Measurements from ENCODE around the gene CCDC178. TPM values are rescaled to one million over a fixed set of nuclear protein-coding genes. Genes with fewer than 3 reads are reported as not detected.

CCDC178 gene
- total RNA-seq, 1 experiment from 2014 or later = not detected

- no TSS peak for BruUV-seq (replicated peaks)
- Histone ChIP-seq H3K4me3 (replicated peaks in 1 of 2; ENCODE audit: low read depth in 1 of 2, low read length in 2 of 2) (no peak overlapping the region), H3K9me3 (ENCODE audit: control insufficient read depth in 1 of 2, insufficient read depth in 1 of 2, low read depth in 1 of 2, low read length in 2 of 2) (peaks cover 0 to 16% of the 10 kb centered on the region in 2 experiments; a peak in 2 of 4 replicates), H3K27ac (ENCODE audit: low read depth, low read length) (no peak overlapping the region), H3K79me2 (ENCODE audit: insufficient read depth, low read length) (no peaks in the 10 kb centered on the region), H3K9ac (ENCODE audit: low read length) (no peak overlapping the region), H3K27me3 (ENCODE audit: insufficient read depth, low read length) (no peaks in the 10 kb centered on the region), H3K36me3 (ENCODE audit: control insufficient read depth in 1 of 2, insufficient read depth in 2 of 2, low read length in 2 of 2) (no peaks in the 10 kb centered on the region), H4K20me1 (ENCODE audit: insufficient read depth) (no peaks in the 10 kb centered on the region), H3K9me2 (ENCODE audit: insufficient read depth) (no peaks in the 10 kb centered on the region), H3K4me1 (ENCODE audit: control insufficient read depth in 1 of 2, insufficient read depth in 2 of 2, low read length in 2 of 2) (no peaks in the 10 kb centered on the region), H3K4me2 (ENCODE audit: low read length) (no peak overlapping the region), H2AFZ (ENCODE audit: low read depth, low read length, poor library complexity, severe bottlenecking) (no peak overlapping the region)
- no peak for TF ChIP-seq EGR1 (IDR thresholded peaks at IDR 0.05; ENCODE audit: low read depth)
- ATAC-seq = no peak
- intact Hi-C loops (cut with micrococcal nuclease) = no loop called here
- ChIA-PET POLR2A (no interaction called here), CTCF (no interaction called here), RAD21 (ENCODE audit: low non-redundant PET in 1 of 2, low total read pairs in 2 of 2, uncharacterized antibody in 2 of 2, unreplicated experiment in 2 of 2) (no interaction called here)
- no peak for DNase-seq (ENCODE audit: low read depth, low spot score)
Measured at GRCh38 chr18:33277431-33277830, 163.1 kb downstream of the CCDC178 start.

DNA sequence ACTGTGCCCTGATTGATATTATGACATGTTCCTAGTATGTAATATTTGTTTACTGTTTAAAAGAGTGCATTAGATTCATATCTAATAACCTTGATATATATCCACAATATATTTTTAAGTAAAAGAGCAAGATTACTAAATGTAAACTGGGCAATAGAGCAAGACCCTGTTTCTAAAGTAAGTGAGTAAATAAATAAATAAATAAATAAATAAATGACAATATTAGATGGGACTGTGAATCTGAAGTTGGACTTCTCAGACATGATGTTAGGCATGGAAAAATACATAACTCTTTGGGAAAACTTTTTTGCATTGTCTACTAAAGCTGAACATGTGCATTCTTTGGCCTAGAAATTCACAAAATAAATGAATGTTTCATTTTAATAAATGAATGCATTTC, 164.7 kb downstream of the CCDC178 start:
- CTCF ChIA-PET = no interaction called here
- H3K27ac ChIP-seq (ENCODE audit: low read depth, low read length) = no peak overlapping the region
- DNase-seq (ENCODE audit: low read depth, low spot score) (no peak), ATAC-seq (no peak)
- H3K79me2 ChIP-seq (ENCODE audit: insufficient read depth, low read length) = no peaks in the 10 kb centered on the region
- peaks cover 0 to 12% of the 10 kb centered on the region in 2 experiments; a peak in 1 of 4 replicates for H3K9me3 ChIP-seq (ENCODE audit: control insufficient read depth in 1 of 2, insufficient read depth in 1 of 2, low read depth in 1 of 2, low read length in 2 of 2)
- RAD21 ChIA-PET (ENCODE audit: low non-redundant PET in 1 of 2, low total read pairs in 2 of 2, uncharacterized antibody in 2 of 2, unreplicated experiment in 2 of 2) = no interaction called here
- H3K36me3 ChIP-seq (ENCODE audit: control insufficient read depth in 1 of 2, insufficient read depth in 2 of 2, low read length in 2 of 2) = no peaks in the 10 kb centered on the region
- no peaks in the 10 kb centered on the region for H3K27me3 ChIP-seq (ENCODE audit: insufficient read depth, low read length)
- no TSS peak for BruUV-seq (replicated peaks)
- POLR2A ChIA-PET = no interaction called here
- no peaks in the 10 kb centered on the region for H3K9me2 ChIP-seq (ENCODE audit: insufficient read depth)
- no peaks in the 10 kb centered on the region for H3K4me1 ChIP-seq (ENCODE audit: control insufficient read depth in 1 of 2, insufficient read depth in 2 of 2, low read length in 2 of 2)
- no peak overlapping the region for H3K9ac ChIP-seq (ENCODE audit: low read length)
- intact Hi-C loops (cut with micrococcal nuclease) = no loop called here
- TF ChIP-seq ELF1 (IDR thresholded peaks at IDR 0.05; ENCODE audit: borderline replicate concordance, low read depth) (no peak), FOSL1 (IDR thresholded peaks at IDR 0.05; ENCODE audit: low read depth) (no peak), CEBPB (IDR thresholded peaks at IDR 0.05; ENCODE audit: low read depth) (no peak), JUND (IDR thresholded peaks at IDR 0.05) (no peak)
- no peak overlapping the region for H3K4me2 ChIP-seq (ENCODE audit: low read length)
- H3K4me3 ChIP-seq (replicated peaks in 1 of 2; ENCODE audit: low read depth in 1 of 2, low read length in 2 of 2) = no peak overlapping the region
- H4K20me1 ChIP-seq (ENCODE audit: insufficient read depth) = no peaks in the 10 kb centered on the region
- H2AFZ ChIP-seq (ENCODE audit: low read depth, low read length, poor library complexity, severe bottlenecking) = no peak overlapping the region

GRCh38 chr18:33270297-33270696, 170.2 kb downstream of the CCDC178 start:
- intact Hi-C loops (cut with micrococcal nuclease) = no loop called here
- DNase-seq (ENCODE audit: low read depth, low spot score) (no peak), ATAC-seq (no peak)
- POLR2A ChIA-PET = no interaction called here
- Histone ChIP-seq H3K27ac (ENCODE audit: low read depth, low read length) (no peak overlapping the region), H3K9ac (ENCODE audit: low read length) (no peak overlapping the region), H2AFZ (ENCODE audit: low read depth, low read length, poor library complexity, severe bottlenecking) (no peak overlapping the region), H3K9me3 (ENCODE audit: control insufficient read depth in 1 of 2, insufficient read depth in 1 of 2, low read depth in 1 of 2, low read length in 2 of 2) (peaks cover 6 to 16% of the 10 kb centered on the region in 2 experiments; a peak in 3 of 4 replicates), H3K9me2 (ENCODE audit: insufficient read depth) (no peaks in the 10 kb centered on the region), H3K4me1 (ENCODE audit: control insufficient read depth in 1 of 2, insufficient read depth in 2 of 2, low read length in 2 of 2) (no peaks in the 10 kb centered on the region), H3K4me2 (ENCODE audit: low read length) (no peak overlapping the region), H3K27me3 (ENCODE audit: insufficient read depth, low read length) (no peaks in the 10 kb centered on the region), H4K20me1 (ENCODE audit: insufficient read depth) (no peaks in the 10 kb centered on the region), H3K36me3 (ENCODE audit: control insufficient read depth in 1 of 2, insufficient read depth in 2 of 2, low read length in 2 of 2) (no peaks in the 10 kb centered on the region), H3K79me2 (ENCODE audit: insufficient read depth, low read length) (no peaks in the 10 kb centered on the region), H3K4me3 (replicated peaks in 1 of 2; ENCODE audit: low read depth in 1 of 2, low read length in 2 of 2) (no peak overlapping the region)
- BruUV-seq (replicated peaks) = no TSS peak
- CTCF ChIA-PET = no interaction called here
- RAD21 ChIA-PET (ENCODE audit: low non-redundant PET in 1 of 2, low total read pairs in 2 of 2, uncharacterized antibody in 2 of 2, unreplicated experiment in 2 of 2) = no interaction called here
- no peak for TF ChIP-seq FOSL1 (IDR thresholded peaks at IDR 0.05; ENCODE audit: low read depth)
- TF ChIP-seq EGR1 (IDR thresholded peaks at IDR 0.05; ENCODE audit: low read depth) = no peak
- TF ChIP-seq SIN3A (IDR thresholded peaks at IDR 0.05; ENCODE audit: low read depth) = no peak
- no peak for TF ChIP-seq POLR2AphosphoS5 (IDR thresholded peaks at IDR 0.05; ENCODE audit: low read depth, low read length)
- no peak for TF ChIP-seq ATF3 (IDR thresholded peaks at IDR 0.05)
- TF ChIP-seq, protein P1, sequence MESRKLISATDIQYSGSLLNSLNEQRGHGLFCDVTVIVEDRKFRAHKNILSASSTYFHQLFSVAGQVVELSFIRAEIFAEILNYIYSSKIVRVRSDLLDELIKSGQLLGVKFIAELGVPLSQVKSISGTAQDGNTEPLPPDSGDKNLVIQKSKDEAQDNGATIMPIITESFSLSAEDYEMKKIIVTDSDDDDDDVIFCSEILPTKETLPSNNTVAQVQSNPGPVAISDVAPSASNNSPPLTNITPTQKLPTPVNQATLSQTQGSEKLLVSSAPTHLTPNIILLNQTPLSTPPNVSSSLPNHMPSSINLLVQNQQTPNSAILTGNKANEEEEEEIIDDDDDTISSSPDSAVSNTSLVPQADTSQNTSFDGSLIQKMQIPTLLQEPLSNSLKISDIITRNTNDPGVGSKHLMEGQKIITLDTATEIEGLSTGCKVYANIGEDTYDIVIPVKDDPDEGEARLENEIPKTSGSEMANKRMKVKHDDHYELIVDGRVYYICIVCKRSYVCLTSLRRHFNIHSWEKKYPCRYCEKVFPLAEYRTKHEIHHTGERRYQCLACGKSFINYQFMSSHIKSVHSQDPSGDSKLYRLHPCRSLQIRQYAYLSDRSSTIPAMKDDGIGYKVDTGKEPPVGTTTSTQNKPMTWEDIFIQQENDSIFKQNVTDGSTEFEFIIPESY (IDR thresholded peaks at IDR 0.05; ENCODE audit: extremely low read depth, insufficient replicate concordance, low read length) = no peak
- TF ChIP-seq, protein P2, sequence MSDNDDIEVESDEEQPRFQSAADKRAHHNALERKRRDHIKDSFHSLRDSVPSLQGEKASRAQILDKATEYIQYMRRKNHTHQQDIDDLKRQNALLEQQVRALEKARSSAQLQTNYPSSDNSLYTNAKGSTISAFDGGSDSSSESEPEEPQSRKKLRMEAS (IDR thresholded peaks at IDR 0.05) = no peak
- no peak for TF ChIP-seq SP1 (IDR thresholded peaks at IDR 0.05; ENCODE audit: low read depth)
- no peak for TF ChIP-seq CEBPB (IDR thresholded peaks at IDR 0.05; ENCODE audit: low read depth)
- no peak for TF ChIP-seq YY1 (IDR thresholded peaks at IDR 0.05; ENCODE audit: extremely low read depth, insufficient replicate concordance, low read depth, low read length)
- TF ChIP-seq TCF7L2 (IDR thresholded peaks at IDR 0.05; ENCODE audit: borderline replicate concordance, extremely low read depth, insufficient read depth, insufficient read length) = no peak
- no peak for TF ChIP-seq POLR2A (IDR thresholded peaks at IDR 0.05; ENCODE audit: borderline replicate concordance, extremely low read depth, insufficient read depth, insufficient read length)

Data from HCT116 (cell line).